Activated CD8-positive, alpha-beta memory T cell treated with anti-CD3 and anti-CD28 coated beads, Interleukin-2, amount 50 U/mL, for 48 hours (primary cell): ENCODE measurements around the gene FAM200C.
"Not testable (repeated sequence)": the region's sequence is repeated elsewhere in the genome, so short reads cannot be mapped to it uniquely, and the experiment has no call there.

Source experiments
- DNase-seq: peaks from one replicate; pipeline ENCODE4 v3.0.0-alpha.2; 2020

The FAM200C gene

GRCh38 chr5:160399402-160400353 lies at the start of gene FAM200C:
Gene FAM200C, minus strand, starts transcription at chr5:160400054. Its CDS starts 4,564 bp downstream, at chr5:160395490.
- DNase-seq = peak; percentile 83

- DNase-seq = no peak
These were observed 49.6 kb upstream of the FAM200C start for GRCh38 chr5:160449458-160449857.

- no peak for DNase-seq
These were observed 49.0 kb upstream of the FAM200C start for GRCh38 chr5:160448886-160449285.

- no peak for DNase-seq
These were observed 45.9 kb upstream of the FAM200C start for GRCh38 chr5:160445751-160446150.

GRCh38 chr5:160445132-160445531 lies 45.3 kb upstream of the FAM200C start:
- no peak for DNase-seq

GRCh38 chr5:160444407-160444806 lies 44.6 kb upstream of the FAM200C start:
- no peak for DNase-seq

GRCh38 chr5:160442824-160443431 lies 43.1 kb upstream of the FAM200C start:
- DNase-seq = no peak

- DNase-seq = no peak
These were observed 41.5 kb upstream of the FAM200C start for GRCh38 chr5:160441311-160441781.

- DNase-seq = peak; percentile 97
These were observed 39.3 kb upstream of the FAM200C start for GRCh38 chr5:160439205-160439600.

- DNase-seq = peak; percentile 74
These were observed 38.7 kb upstream of the FAM200C start for GRCh38 chr5:160438316-160439204.

GRCh38 chr5:160437271-160437670 lies 37.4 kb upstream of the FAM200C start:
- DNase-seq = no peak

GRCh38 chr5:160436661-160437060 lies 36.8 kb upstream of the FAM200C start:
- DNase-seq = not testable (repeated sequence)

- no peak for DNase-seq
These were observed 36.2 kb upstream of the FAM200C start for GRCh38 chr5:160436017-160436416.

GRCh38 chr5:160435532-160435931 lies 35.7 kb upstream of the FAM200C start:
- no peak for DNase-seq

GRCh38 chr5:160434022-160434531 lies 34.2 kb upstream of the FAM200C start:
- DNase-seq = no peak

GRCh38 chr5:160432787-160433186 lies 32.9 kb upstream of the FAM200C start:
- no peak for DNase-seq

- no peak for DNase-seq
These were observed 32.3 kb upstream of the FAM200C start for GRCh38 chr5:160432196-160432595.

- no peak for DNase-seq
These were observed 27.8 kb upstream of the FAM200C start for GRCh38 chr5:160427607-160428006.

- no peak for DNase-seq
These were observed 23.2 kb upstream of the FAM200C start for GRCh38 chr5:160423099-160423498.

GRCh38 chr5:160421625-160422258 lies 21.9 kb upstream of the FAM200C start, which contains the start of gene PTTG1:
Gene PTTG1, plus strand, starts transcription at chr5:160421855. Its CDS starts 458 bp downstream, at chr5:160422313.
- DNase-seq = peak; percentile 94

GRCh38 chr5:160420331-160420610 lies 20.4 kb upstream of the FAM200C start:
- DNase-seq = no peak
